Heart left ventricle (tissue), 16 donors: ENCODE measurements around the gene THOC6. TPM values are rescaled to one million over a fixed set of nuclear protein-coding genes. Genes with fewer than 3 reads are reported as not detected.

ENCODE experiments used
- ATAC-seq, 4 donors: fragments of 200-7000 bp; cut with Tn5 transposase; one replicate each; pipeline ENCODE4 v1.9.1; 2020 to 2022; ENCODE audit warnings: moderate library complexity in 4 of 4, mild to moderate bottlenecking in 3 of 4, moderate number of reproducible peaks in 1 of 4
- DNase-seq, 5 donors: peaks; one replicate each; pipeline ENCODE4 v3.0.0-alpha.2; 2020
- H3K27ac ChIP-seq, 12 donors: fragments of 200-600 bp; sonication (generic) in 4 of 12; one replicate each; pipeline versions ENCODE4 v1.5.0 to v1.8.0; 2016 to 2022; ENCODE audit warnings: mild to moderate bottlenecking in 2 of 12
- H3K27me3 ChIP-seq, 9 donors: fragments of 200-600 bp; sonication (generic) in 2 of 9; one replicate each; pipeline versions ENCODE4 v1.5.1 to v1.8.0; 2016 to 2022; ENCODE audit warnings: mild to moderate bottlenecking in 3 of 9
- H3K36me3 ChIP-seq, 9 donors: fragments of 200-600 bp; sonication (generic) in 2 of 9; one replicate each; pipeline versions ENCODE4 v1.5.0 to v1.8.0; 2018 to 2022; ENCODE audit warnings: mild to moderate bottlenecking in 2 of 9
- H3K4me1 ChIP-seq, 12 donors: fragments of 200-600 bp; sonication (generic) in 4 of 12; one replicate each; pipeline versions ENCODE4 v1.5.0 to v1.8.0; 2016 to 2022; ENCODE audit warnings: mild to moderate bottlenecking in 3 of 12
- H3K4me3 ChIP-seq, 12 donors: fragments of 200-600 bp; sonication (generic) in 4 of 12; one replicate each; pipeline versions ENCODE4 v1.5.0 to v1.8.0; 2017 to 2022; ENCODE audit warnings: mild to moderate bottlenecking in 9 of 12, moderate library complexity in 4 of 12
- H3K9me3 ChIP-seq, 12 donors: fragments of 200-600 bp; sonication (generic) in 4 of 12; one replicate each; pipeline versions ENCODE4 v1.5.0 to v1.8.0; 2016 to 2022; ENCODE audit warnings: mild to moderate bottlenecking in 1 of 12
- CTCF ChIP-seq, 12 donors: fragments of 200-600 bp; sonication (generic) in 4 of 12; IDR thresholded peaks; one replicate each; pipeline versions ENCODE4 v1.5.0 to v1.8.0; 2018 to 2022; ENCODE audit warnings: antibody characterized with exemption in 12 of 12, mild to moderate bottlenecking in 5 of 12
- POLR2A ChIP-seq, 2 donors: fragments of 450-650 bp; IDR thresholded peaks; one replicate each; pipeline ENCODE4 v1.6.1; 2017; ENCODE audit warnings: antibody characterized with exemption in 2 of 2, mild to moderate bottlenecking in 2 of 2, moderate library complexity in 2 of 2
- WGBS, 4 donors: extraction: QIAGEN DNeasy Blood & Tissue Kit in 2 of 4; methylation state at CpG; one replicate each; pipeline versions ENCODE4 v1.1.5 to v1.1.7; 2013 to 2018; 5-methylcytosine and 5-hydroxymethylcytosine counted together
- intact Hi-C, 10 donors: fragments of 100-400 bp; cut with DNase I; formaldehyde crosslinking; loops; one replicate each; pipeline versions ENCODE4 v1.11.1 to v1.14.2; 2022
- polyA plus RNA-seq, 2 donors: library from polyadenylated mRNA; stranded (reverse); fragments of 200-250 nt; gene quantifications; one replicate each; pipeline ENCODE4 v1.2.3, GENCODE V29; 2013
- total RNA-seq, 9 donors: library from RNA; depleted of rRNA in 2 of 9; stranded (reverse); fragments of >200 nt in 2 of 9; fragmentation: NEBNext Ultra II Directional in 3 of 9; extraction: Animal tissue kit (Norgen Biotek cat#: 25700) in 3 of 9; gene quantifications; one replicate each; pipeline versions ENCODE4 v1.1.0 to v1.2.4, GENCODE V29; 2016 to 2023
- donor health status: ischemic (EF 13 %, LVEDD 7.1; RV severe dilation, severe dysfunction).
- donor health status: healthy with polysubstance abuse.
- donor health status: DM: no; HTN: yes; CAD: no.
- donor health status: DM: no; HTN: no; CAD: no.
- donor health status: ischemic (EF 25% LVEDD 6.9; RV normal size, moderate dysfunction).
- donor health status: ischemic (EF 25% LVEDD 5.7; RV mildly dilated, moderate dysfunction).
- donor health status: healthy.
- donor health status: DM: yes; HTN: yes; CAD: no.
- donor health status: ischemic (EF 35%, LVEDD 5.7; RV mildly dilated, moderate dysfunction).
- donor health status: nonischemic (EF 11% LVEDD 7.7; RV severe dilation, severe dysfunction).
- donor health status: DM: yes; HTN: yes; CAD: no.
- donor health status: PGD.
- donor health status: ischemic (EF 29% LVEDD 5.4; RV normal size, mild dysfunction).
- donor health status: nonischemic (EF 23%, LVEDD 6.1; RV moderate dilation, normal function).

Gene THOC6
- total and polyA plus RNA-seq, 11 donors = 6.9 to 23.0 (median 10.3) TPM

GRCh38 chr16:3013998-3014690 is 9.7 kb upstream of the THOC6 start:
- Histone ChIP-seq H3K27me3 (peaks cover 22 to 73% (median 43%) of the 10 kb centered on the region in 9 donors), H3K27ac (no peak overlapping the region), H3K4me1 (peaks cover 0 to 11% (median 4%) of the 10 kb centered on the region in 12 donors), H3K4me3 (no peak overlapping the region), H3K9me3 (no peaks in the 10 kb centered on the region), H3K36me3 (no peaks in the 10 kb centered on the region)
- ATAC-seq = no peak
- no peak for DNase-seq
- no peak for TF ChIP-seq CTCF (IDR thresholded peaks at IDR 0.05)
- no peak for TF ChIP-seq POLR2A (IDR thresholded peaks at IDR 0.05)
- intact Hi-C loops = no loop called here
- 48 to 60% (median 58%) methylated on average over 9 to 12 of the region's 12 CpGs for WGBS, 4 donors

DNA sequence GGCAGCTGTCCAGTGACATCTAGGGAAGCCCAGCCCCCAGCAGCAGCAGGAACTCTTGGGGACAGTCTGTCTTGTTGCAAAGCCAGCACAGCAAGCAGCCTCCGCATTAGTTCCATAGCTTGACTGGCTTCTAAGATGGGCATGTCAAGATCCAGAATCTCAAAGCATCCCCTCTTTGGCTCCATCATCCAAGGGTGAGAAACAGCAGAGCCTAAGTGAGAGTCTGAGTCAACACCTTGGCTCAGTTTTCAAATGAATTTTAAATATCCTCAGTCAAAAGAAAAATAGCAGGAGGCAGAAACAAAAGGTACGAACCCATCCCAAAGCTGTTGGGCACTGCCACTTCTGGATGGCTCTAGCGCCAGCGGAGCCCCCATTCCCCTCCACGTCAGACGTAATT is 8.9 kb upstream of the THOC6 start:
- 83 to 87% (median 87%) methylated on average over 6 of the region's 6 CpGs for WGBS, 4 donors

GRCh38 chr16:3015865-3016521 is 7.8 kb upstream of the THOC6 start:
- peaks cover 0 to 25% (median 13%) of the 10 kb centered on the region in 12 donors for H3K4me1 ChIP-seq
- TF ChIP-seq CTCF (IDR thresholded peaks at IDR 0.05) (no peak), POLR2A (IDR thresholded peaks at IDR 0.05) (no peak)
- DNase-seq (no peak), ATAC-seq (no peak)
- peaks cover 22 to 56% (median 38%) of the 10 kb centered on the region in 9 donors for H3K27me3 ChIP-seq
- WGBS, 4 donors = 73 to 85% (median 84%) methylated on average over 12 to 13 of the region's 13 CpGs
- H3K9me3 ChIP-seq = no peaks in the 10 kb centered on the region
- no peak overlapping the region for H3K4me3 ChIP-seq
- H3K36me3 ChIP-seq = no peaks in the 10 kb centered on the region
- no peak overlapping the region for H3K27ac ChIP-seq
- intact Hi-C loops = no loop called here

More for the DNA sequence above, 8.9 kb upstream of the THOC6 start:
- no peaks in the 10 kb centered on the region for H3K36me3 ChIP-seq
- no peak for TF ChIP-seq POLR2A (IDR thresholded peaks at IDR 0.05)
- no peak for TF ChIP-seq CTCF (IDR thresholded peaks at IDR 0.05)
- ATAC-seq = no peak
- no peaks in the 10 kb centered on the region for H3K9me3 ChIP-seq
- intact Hi-C loops = no loop called here
- no peak for DNase-seq
- peaks cover 22 to 65% (median 40%) of the 10 kb centered on the region in 9 donors for H3K27me3 ChIP-seq
- peaks cover 0 to 17% (median 10%) of the 10 kb centered on the region in 12 donors for H3K4me1 ChIP-seq
- no peak overlapping the region for H3K27ac ChIP-seq
- H3K4me3 ChIP-seq = no peak overlapping the region

- peaks cover 0 to 5% (median 0%) of the 10 kb centered on the region in 9 donors for H3K36me3 ChIP-seq
- no peak overlapping the region for H3K27ac ChIP-seq
- H3K9me3 ChIP-seq = no peaks in the 10 kb centered on the region
- H3K4me3 ChIP-seq = no peak overlapping the region
- WGBS, 4 donors = 42 to 65% (median 60%) methylated on average over 9 to 20 of the region's 20 CpGs
- no peak for DNase-seq
- no peak for ATAC-seq
- TF ChIP-seq CTCF (IDR thresholded peaks at IDR 0.05) = no peak
- H3K4me1 ChIP-seq = peaks cover 5 to 38% (median 24%) of the 10 kb centered on the region in 12 donors
- intact Hi-C loops = no loop called here
- H3K27me3 ChIP-seq = peaks cover 14 to 43% (median 30%) of the 10 kb centered on the region in 9 donors
Measured at GRCh38 chr16:3017344-3017743, 6.5 kb upstream of the THOC6 start.
